Stomach (tissue), 9 donors: Measurements from ENCODE around the gene PGC. TPM values are rescaled to one million over a fixed set of nuclear protein-coding genes. Genes with fewer than 3 reads are reported as not detected.

Source experiments
- DNase-seq, 2 donors: peaks; one replicate each; pipeline versions ENCODE4 v3.0.0 to v3.0.0-alpha.2; 2013 to 2019
- H3K27ac ChIP-seq, 5 donors: fragments of 200-600 bp in 4 of 5; sonication (generic) in 4 of 5; one replicate each; pipeline ENCODE4 v1.5.1; 2013 to 2019; ENCODE audit warnings: mild to moderate bottlenecking in 1 of 5, moderate library complexity in 1 of 5
- H3K27me3 ChIP-seq, 3 donors: fragments of 200-600 bp; sonication (generic); one replicate each; pipeline ENCODE4 v1.5.1; 2017 to 2019; ENCODE audit warnings: mixed run types in 1 of 3
- H3K36me3 ChIP-seq, 4 donors: fragments of 200-600 bp; sonication (generic); 1 replicate in 3 of 4; 2 replicates in 1 of 4; pipeline ENCODE4 v1.5.1; 2016 to 2019
- H3K4me1 ChIP-seq, 4 donors: fragments of 200-600 bp; sonication (generic); one replicate each; pipeline ENCODE4 v1.5.1; 2016 to 2019
- H3K4me3 ChIP-seq, 4 donors: fragments of 200-600 bp; sonication (generic) in 3 of 4; one replicate each; pipeline ENCODE4 v1.5.1; 2016 to 2019; ENCODE audit warnings: mild to moderate bottlenecking in 1 of 4
- H3K9me3 ChIP-seq, 4 donors: fragments of 200-600 bp; sonication (generic); one replicate each; pipeline ENCODE4 v1.5.1; 2016 to 2019
- EP300 ChIP-seq: sonication (generic); formaldehyde crosslinking; IDR thresholded peaks from one replicate; pipeline ENCODE4 v1.6.1; 2017; ENCODE audit warnings: antibody characterized with exemption
- POLR2A ChIP-seq, 4 donors: fragments of 450-650 bp; IDR thresholded peaks; one replicate each; pipeline ENCODE4 v1.6.1; 2016; ENCODE audit warnings: antibody characterized with exemption in 4 of 4, control low read depth in 2 of 4, mild to moderate bottlenecking in 1 of 4, moderate library complexity in 1 of 4
- POLR2AphosphoS5 ChIP-seq, 3 donors: sonication (generic); formaldehyde crosslinking; IDR thresholded peaks; one replicate each; pipeline ENCODE4 v1.6.1; 2016; ENCODE audit warnings: antibody characterized with exemption in 3 of 3
- WGBS, 5 donors: extraction: QIAGEN DNeasy Blood & Tissue Kit in 3 of 5; methylation state at CpG; one replicate each; pipeline versions ENCODE4 v1.1.5 to v1.1.7; 2013 to 2018; 5-methylcytosine and 5-hydroxymethylcytosine counted together
- intact Hi-C: fragments of 100-400 bp; cut with DNase I; formaldehyde crosslinking; loops from one replicate; pipeline ENCODE4 v1.15.1; 2023; ENCODE audit warnings: low total_unique reads
- polyA plus RNA-seq, 3 donors: library from polyadenylated mRNA; stranded (reverse); fragments of 200-250 nt; gene quantifications; one replicate each; pipeline ENCODE4 v1.2.3, GENCODE V29; 2013
- total RNA-seq, 5 donors: library from RNA; depleted of rRNA; stranded (reverse); fragments of >200 nt; gene quantifications; one replicate each; pipeline versions ENCODE4 v1.1.0 to v1.2.3, GENCODE V29; 2014 to 2016
- TF ChIP-seq, protein P1 (sequence below), 7 experiments: fragments of 450-650 bp in 4 of 7; fragments of 200-600 bp in 3 of 7; sonication (generic) in 3 of 7; IDR thresholded peaks; one replicate each; pipeline ENCODE4 v1.5.1; 2016 to 2019; ENCODE audit warnings: antibody characterized with exemption in 7 of 7, control low read depth in 2 of 7, mild to moderate bottlenecking in 1 of 7
- donor health status: healthy with polysubstance abuse.
- donor health status: Bipolar disorder and iron deficiency.
- donor health status: healthy.

PGC gene
- total and polyA plus RNA-seq, 8 donors, result 101 to 48,206 (median 8,210) TPM

DNA sequence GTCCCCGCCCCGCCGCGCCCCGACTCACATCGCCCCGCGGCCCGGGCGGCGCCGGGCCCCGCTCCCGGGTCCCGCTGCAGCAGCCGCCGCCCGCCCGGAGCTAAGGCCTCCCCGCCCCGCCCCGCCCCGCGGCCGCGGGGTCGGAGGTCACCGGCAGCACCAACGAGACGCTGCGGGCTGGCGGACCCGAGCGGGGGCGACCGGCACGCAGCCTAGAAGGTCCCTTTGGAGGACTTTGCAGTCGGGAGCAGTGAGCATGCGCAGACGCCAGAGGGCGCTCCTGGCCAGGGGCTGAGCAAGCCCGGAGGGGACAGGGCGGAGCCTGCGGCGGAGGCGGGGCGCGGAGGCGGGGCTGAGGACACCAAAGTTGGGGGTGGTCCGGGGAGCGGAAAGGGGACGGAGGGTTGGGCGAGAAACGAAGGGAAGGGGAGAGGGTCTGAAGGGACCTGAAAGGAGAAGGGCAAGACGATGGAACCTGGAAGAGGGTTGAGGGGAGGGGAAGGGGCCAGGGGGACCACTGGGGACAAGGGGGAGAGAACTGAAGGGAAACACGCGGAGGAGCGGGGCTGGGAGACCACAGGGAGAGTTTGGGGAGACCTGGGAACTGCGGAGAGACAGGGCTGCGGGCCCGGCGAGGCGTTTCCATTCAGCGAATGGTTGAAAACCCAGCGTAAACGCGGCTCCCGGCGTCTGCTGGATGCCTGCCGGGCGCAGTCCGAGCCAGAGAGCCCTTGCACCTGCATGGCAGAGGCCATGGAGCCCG, 32.8 kb upstream of the PGC start, which contains the start of gene FRS3:
FRS3 (minus strand) TSS at position 113 of the 763 bp plus-strand sequence. CDS start 2,913 bp downstream, outside the sequence.
- Histone ChIP-seq H3K9me3 (no peaks in the 10 kb centered on the region), H3K27ac (peak within 1 kb of the TSS; percentile 82 to 94 (median 90)), H3K4me1 (peaks cover 32 to 89% (median 64%) of the 10 kb centered on the region in 4 donors), H3K4me3 (peak within 1 kb of the TSS; percentile 67 to 91 (median 70)), H3K36me3 (peaks cover under 1 to 24% (median 24%) of the 10 kb centered on the region in 4 donors), H3K27me3 (no peaks in the 10 kb centered on the region)
- intact Hi-C loops, result loop anchor here (10.0 kb wide), 1 partner anchor 265 kb away; no protein-coding TSS in a partner anchor
- TF ChIP-seq EP300 (no peak), POLR2AphosphoS5 (IDR thresholded peaks at IDR 0.05) (peak; percentile 36 to 88 (median 84))
- TF ChIP-seq, protein P1, sequence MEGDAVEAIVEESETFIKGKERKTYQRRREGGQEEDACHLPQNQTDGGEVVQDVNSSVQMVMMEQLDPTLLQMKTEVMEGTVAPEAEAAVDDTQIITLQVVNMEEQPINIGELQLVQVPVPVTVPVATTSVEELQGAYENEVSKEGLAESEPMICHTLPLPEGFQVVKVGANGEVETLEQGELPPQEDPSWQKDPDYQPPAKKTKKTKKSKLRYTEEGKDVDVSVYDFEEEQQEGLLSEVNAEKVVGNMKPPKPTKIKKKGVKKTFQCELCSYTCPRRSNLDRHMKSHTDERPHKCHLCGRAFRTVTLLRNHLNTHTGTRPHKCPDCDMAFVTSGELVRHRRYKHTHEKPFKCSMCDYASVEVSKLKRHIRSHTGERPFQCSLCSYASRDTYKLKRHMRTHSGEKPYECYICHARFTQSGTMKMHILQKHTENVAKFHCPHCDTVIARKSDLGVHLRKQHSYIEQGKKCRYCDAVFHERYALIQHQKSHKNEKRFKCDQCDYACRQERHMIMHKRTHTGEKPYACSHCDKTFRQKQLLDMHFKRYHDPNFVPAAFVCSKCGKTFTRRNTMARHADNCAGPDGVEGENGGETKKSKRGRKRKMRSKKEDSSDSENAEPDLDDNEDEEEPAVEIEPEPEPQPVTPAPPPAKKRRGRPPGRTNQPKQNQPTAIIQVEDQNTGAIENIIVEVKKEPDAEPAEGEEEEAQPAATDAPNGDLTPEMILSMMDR (IDR thresholded peaks at IDR 0.05), result peak in 6 of 7 experiments; percentile 5 to 95 (median 92)
- peak; percentile 99 for DNase-seq
- WGBS, 5 donors, result 0 to 1% (median 1%) methylated on average over 32 to 72 of the region's 73 CpGs

DNA sequence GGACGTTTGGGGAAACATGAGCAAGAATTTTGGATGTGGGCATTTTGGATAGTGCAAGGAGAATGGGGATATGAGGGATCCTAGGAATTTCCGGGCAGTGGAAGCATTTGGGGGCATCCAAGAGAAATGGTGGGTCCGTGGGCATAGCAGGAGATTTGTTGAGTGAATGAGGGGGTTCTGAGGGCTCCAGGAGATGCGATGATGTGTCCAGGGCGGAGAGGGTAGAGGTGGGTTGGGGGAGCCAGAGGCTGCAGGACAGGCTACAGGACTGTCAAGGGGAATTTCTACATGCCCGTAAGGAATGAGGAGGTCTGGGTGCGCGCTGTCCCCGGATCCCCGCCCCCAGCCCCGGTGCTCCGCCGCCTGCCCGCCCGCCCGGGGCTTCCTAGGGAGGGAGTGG, 32.1 kb upstream of the PGC start:
- no peak for DNase-seq
- Histone ChIP-seq H3K9me3 (no peaks in the 10 kb centered on the region), H3K27me3 (no peaks in the 10 kb centered on the region), H3K4me3 (peak overlapping the region; percentile 67 to 91 (median 70)), H3K4me1 (peaks cover 27 to 89% (median 60%) of the 10 kb centered on the region in 4 donors), H3K27ac (peak overlapping the region; percentile 46 to 94 (median 88)), H3K36me3 (peaks cover 7 to 31% (median 30%) of the 10 kb centered on the region in 4 donors)
- no peak for TF ChIP-seq EP300
- TF ChIP-seq POLR2A (IDR thresholded peaks at IDR 0.05), result no peak
- TF ChIP-seq, protein P1 (IDR thresholded peaks at IDR 0.05), result no peak
- no peak for TF ChIP-seq POLR2AphosphoS5 (IDR thresholded peaks at IDR 0.05)
- intact Hi-C loops, result no loop called here
- 3 to 19% (median 3%) methylated on average over 5 to 16 of the region's 16 CpGs for WGBS, 5 donors

DNA sequence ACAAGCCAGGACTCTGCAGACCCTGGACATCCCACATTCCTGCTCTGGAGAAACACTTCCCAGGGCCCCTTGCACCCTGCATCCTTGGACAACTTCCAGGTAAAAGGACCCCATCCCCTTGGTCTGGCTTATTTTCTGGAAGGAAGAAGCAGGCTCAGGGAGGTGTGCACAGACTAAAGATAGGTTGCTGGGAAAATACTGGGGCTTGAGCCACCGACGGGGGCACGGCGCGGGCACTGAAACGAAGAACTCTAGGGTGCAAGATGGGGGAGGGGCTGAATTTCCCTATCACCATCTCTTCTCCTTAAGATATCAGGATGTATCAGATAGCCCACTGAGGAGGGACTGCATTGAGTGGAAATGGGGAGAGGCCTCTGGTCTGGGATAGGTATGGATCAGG, 31.7 kb upstream of the PGC start:
- peak overlapping the region in 4 of 5 donors; percentile 46 to 94 (median 82) for H3K27ac ChIP-seq
- no peak for DNase-seq
- H3K27me3 ChIP-seq, result no peaks in the 10 kb centered on the region
- H3K4me3 ChIP-seq, result peak overlapping the region; percentile 67 to 91 (median 70)
- H3K9me3 ChIP-seq, result no peaks in the 10 kb centered on the region
- TF ChIP-seq, protein P1 (IDR thresholded peaks at IDR 0.05), result no peak
- TF ChIP-seq EP300 (no peak), POLR2A (IDR thresholded peaks at IDR 0.05) (no peak), POLR2AphosphoS5 (IDR thresholded peaks at IDR 0.05) (no peak)
- intact Hi-C loops, result no loop called here
- WGBS, 5 donors, result 33 to 57% (median 44%) methylated on average over 6 of the region's 6 CpGs
- H3K36me3 ChIP-seq, result peaks cover 10 to 35% (median 35%) of the 10 kb centered on the region in 4 donors
- H3K4me1 ChIP-seq, result peaks cover 23 to 89% (median 56%) of the 10 kb centered on the region in 4 donors

DNA sequence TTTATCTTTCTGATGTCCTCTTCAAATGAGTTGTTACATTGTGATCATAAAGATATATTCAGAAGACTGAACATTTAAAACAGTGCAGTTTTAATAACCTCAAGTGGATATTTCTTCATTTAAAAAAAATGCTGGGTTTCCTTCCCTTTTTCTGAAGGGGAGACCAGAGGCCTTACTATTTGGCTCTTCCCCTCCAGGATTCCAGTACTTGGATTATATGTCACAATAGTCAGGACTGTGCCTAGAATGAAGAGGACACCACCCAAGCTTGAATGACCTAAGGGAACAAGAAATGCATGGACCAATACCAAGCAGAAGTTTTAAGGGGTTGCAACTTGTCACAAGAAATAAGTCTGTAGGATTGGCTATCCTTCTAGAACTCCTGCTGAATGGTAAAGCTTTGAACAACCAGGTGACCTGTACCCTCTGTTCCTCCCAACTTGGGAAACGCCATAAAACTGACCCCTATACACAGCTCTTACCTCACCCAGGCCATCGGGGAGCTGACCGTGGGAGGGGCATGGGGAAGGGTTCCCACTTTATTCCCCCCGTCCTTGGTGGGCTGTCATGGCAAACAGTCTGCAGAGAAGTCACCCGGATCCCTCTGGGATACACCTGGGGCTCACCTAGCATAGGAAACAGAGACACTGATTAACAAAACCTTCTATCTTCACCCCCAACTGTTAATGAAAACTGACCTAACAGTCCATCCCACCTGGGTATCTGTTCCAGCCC, 30.5 kb upstream of the PGC start:
- Histone ChIP-seq H3K9me3 (no peaks in the 10 kb centered on the region), H3K36me3 (peaks cover 12 to 47% (median 46%) of the 10 kb centered on the region in 4 donors), H3K4me3 (no peak overlapping the region), H3K4me1 (peaks cover 20 to 80% (median 50%) of the 10 kb centered on the region in 4 donors), H3K27ac (peak overlapping the region in 3 of 5 donors; percentile 4 to 26 (median 10)), H3K27me3 (no peaks in the 10 kb centered on the region)
- no peak for TF ChIP-seq POLR2A (IDR thresholded peaks at IDR 0.05)
- no peak for TF ChIP-seq EP300
- TF ChIP-seq, protein P1 (IDR thresholded peaks at IDR 0.05), result no peak
- no peak for TF ChIP-seq POLR2AphosphoS5 (IDR thresholded peaks at IDR 0.05)
- intact Hi-C loops, result no loop called here
- no peak for DNase-seq
- WGBS, 5 donors, result 79 to 91% (median 87%) methylated on average over 5 of the region's 5 CpGs
